Measurements from ENCODE around the gene SCGB2B2. TPM values are rescaled to one million over a fixed set of nuclear protein-coding genes. Genes with fewer than 3 reads are reported as not detected.

Gene SCGB2B2
- polyA plus RNA-seq, 2 of the 4 experiments (the other 2 are of a cell fraction): 0.21 to 0.26 TPM

GRCh38 chr19:34678421-34678820 lies 1.5 kb upstream of the SCGB2B2 start:
- DNase-seq (ENCODE audit: low read depth in 1 of 2, low spot score in 1 of 2) (no peak), FAIRE-seq (no peak), ATAC-seq (no peak)
- peaks cover 91% of the 10 kb centered on the region for H3K9me3 ChIP-seq
- H3K27ac ChIP-seq: no peak overlapping the region
- TF ChIP-seq JUNB (IDR thresholded peaks at IDR 0.05): no peak
- 0 out of 2 replicates have a peak, but pooled peaks have one; percentile 24 for TF ChIP-seq HOXB13 (CRISPR knock-in tag; IDR thresholded peaks at IDR 0.05; ENCODE audit: low read depth)
- 84% methylated on average over 10 of the region's 10 CpGs for WGBS (ENCODE audit: missing lambda C conversion rate)
- no peaks in the 10 kb centered on the region for H3K4me1 ChIP-seq
- H3K4me3 ChIP-seq: peak overlapping the region; percentile 67
- POLR2A ChIA-PET: interaction anchor here (0.6 to 1.6 kb wide), 6 partner anchors 8 to 1377 kb away, joined by 3 to 20 read pairs (median 6); partner anchors contain the start of genes GRAMD1A and ZNF181
- H3K4me2 ChIP-seq: peak overlapping the region; percentile 60
- CTCF ChIA-PET: interaction anchor here (0.6 to 1.4 kb wide), 3 partner anchors 39 to 190 kb away, joined by 3 read pairs; no protein-coding TSS in a partner anchor

GRCh38 chr19:34678085-34678412 lies 1.1 kb upstream of the SCGB2B2 start:
- FAIRE-seq (no peak), ATAC-seq (no peak), DNase-seq (ENCODE audit: low read depth in 1 of 2, low spot score in 1 of 2) (no peak)
- 51% methylated on average over 20 of the region's 20 CpGs for whole genome bisulfite sequencing (ENCODE audit: missing lambda C conversion rate)
- Histone ChIP-seq H3K4me3 (peak overlapping the region; percentile 67), H3K4me2 (peak overlapping the region; percentile 60), H3K9me3 (peaks cover 90% of the 10 kb centered on the region), H3K4me1 (no peaks in the 10 kb centered on the region), H3K27ac (peak overlapping the region; percentile 82 to 90)
- ChIA-PET POLR2A (interaction anchor here (0.6 to 1.6 kb wide), 13 partner anchors 8 to 1377 kb away, joined by 3 to 20 read pairs (median 5); partner anchors contain the start of genes GRAMD1A, WTIP, ZNF181 and ZNF30), CTCF (interaction anchor here (0.9 to 1.4 kb wide), 4 partner anchors 38 to 55 kb away, joined by 3 read pairs; no protein-coding TSS in a partner anchor)
- TF ChIP-seq RAD21 (conservative IDR thresholded peaks at IDR 0.05 in 1 of 2, IDR thresholded peaks at IDR 0.05 in 1 of 2) (no peak), PHF8 (IDR thresholded peaks at IDR 0.05; ENCODE audit: borderline replicate concordance, low read depth) (no peak), HEYL (CRISPR knock-in tag; IDR thresholded peaks at IDR 0.05) (no peak), GATA3 (IDR thresholded peaks at IDR 0.05; ENCODE audit: borderline replicate concordance) (no peak), CEBPB (IDR thresholded peaks at IDR 0.05) (peak in 1 of 2 experiments; percentile 82; a peak in 1 of 4 replicates), HOXA7 (CRISPR knock-in tag; IDR thresholded peaks at IDR 0.05) (peak; percentile 30; the same call in 1 of the 2 replicates), KDM5A (IDR thresholded peaks at IDR 0.05) (no peak), NPAS2 (CRISPR knock-in tag; IDR thresholded peaks at IDR 0.05; ENCODE audit: borderline replicate concordance) (no peak), BCL3 (IDR thresholded peaks at IDR 0.05) (no peak), ELK1 (IDR thresholded peaks at IDR 0.05; ENCODE audit: low read depth, low read length) (no peak)

GRCh38 chr19:34677386-34678084 lies 576 bp upstream of the SCGB2B2 start, which contains the start of gene ZNF302:
ZNF302 (plus strand) TSS chr19:34677678; CDS start chr19:34678805, 1,127 bp downstream.
- H3K4me2 ChIP-seq: peak within 1 kb of the TSS; percentile 60
- H3K4me3 ChIP-seq: peak within 1 kb of the TSS; percentile 67
- H3K27ac ChIP-seq: peak within 1 kb of the TSS; percentile 82 to 90
- POLR2A ChIA-PET: interaction anchor here (0.6 to 1.6 kb wide), 14 partner anchors 9 to 1376 kb away, joined by 3 to 20 read pairs (median 5); partner anchors contain the start of genes GRAMD1A, WTIP, ZNF181 and ZNF30
- ATAC-seq (peak; percentile 97 to 98), FAIRE-seq (peak; percentile 99), DNase-seq (ENCODE audit: low read depth in 1 of 2, low spot score in 1 of 2) (peak; percentile 99 to 100)
- WGBS (ENCODE audit: missing lambda C conversion rate): 2% methylated on average over 54 of the region's 74 CpGs
- CTCF ChIA-PET: interaction anchor here (0.7 to 1.4 kb wide), 6 partner anchors 38 to 171 kb away, joined by 3 read pairs; no protein-coding TSS in a partner anchor
- H3K4me1 ChIP-seq: no peaks in the 10 kb centered on the region
- H3K9me3 ChIP-seq: peaks cover 90% of the 10 kb centered on the region
- TF ChIP-seq JUN (IDR thresholded peaks at IDR 0.05): peak; percentile 68 to 87
- TF ChIP-seq ATOH8 (CRISPR knock-in tag; IDR thresholded peaks at IDR 0.05; ENCODE audit: low read depth): peak; percentile 76
- no peak for TF ChIP-seq MAFK (IDR thresholded peaks at IDR 0.05; ENCODE audit: partially characterized antibody)
- TF ChIP-seq USF2 (IDR thresholded peaks at IDR 0.05): peak; percentile 51
- TF ChIP-seq MAX (IDR thresholded peaks at IDR 0.05): peak; percentile 95
- peak; percentile 87 for TF ChIP-seq CHD2 (IDR thresholded peaks at IDR 0.05; ENCODE audit: low read length, partially characterized antibody)
- peak; percentile 93 for TF ChIP-seq E2F6 (IDR thresholded peaks at IDR 0.05; ENCODE audit: borderline replicate concordance, low read depth)
- TF ChIP-seq TP53 (CRISPR knock-in tag; IDR thresholded peaks at IDR 0.05): 0 out of 2 replicates have a peak, but pooled peaks have one; percentile 76
- TF ChIP-seq HES2 (IDR thresholded peaks at IDR 0.05): 0 out of 2 replicates have a peak, but pooled peaks have one; percentile 17
- TF ChIP-seq POLR2AphosphoS2 (conservative IDR thresholded peaks at IDR 0.05; ENCODE audit: low read length): no peak
